ENCODE data around the gene FN1.

Gene FN1

GRCh38 chr2:215396595-215397313, 39.1 kb downstream of the FN1 start:
- H3K27ac Mint-ChIP-seq, result no peak overlapping the region
- DNase-seq (no peak), ATAC-seq (no peak)
- H3K27me3 Mint-ChIP-seq, result peaks cover 6% of the 10 kb centered on the region
- H3K4me3 Mint-ChIP-seq, result no peak overlapping the region
- no peaks in the 10 kb centered on the region for H3K36me3 Mint-ChIP-seq (ENCODE audit: low read depth)
- no peaks in the 10 kb centered on the region for H3K4me1 Mint-ChIP-seq
- no peaks in the 10 kb centered on the region for H3K9me3 Mint-ChIP-seq

GRCh38 chr2:215395687-215396460, 40.0 kb downstream of the FN1 start:
- H3K27ac Mint-ChIP-seq, result no peak overlapping the region
- H3K4me3 Mint-ChIP-seq, result no peak overlapping the region
- H3K9me3 Mint-ChIP-seq, result no peaks in the 10 kb centered on the region
- DNase-seq (no peak), ATAC-seq (no peak)
- peaks cover 6% of the 10 kb centered on the region for H3K27me3 Mint-ChIP-seq
- H3K36me3 Mint-ChIP-seq (ENCODE audit: low read depth), result no peaks in the 10 kb centered on the region
- no peaks in the 10 kb centered on the region for H3K4me1 Mint-ChIP-seq

GRCh38 chr2:215394102-215394805, 41.6 kb downstream of the FN1 start:
- peaks cover 5% of the 10 kb centered on the region for H3K27me3 Mint-ChIP-seq
- H3K36me3 Mint-ChIP-seq (ENCODE audit: low read depth), result no peaks in the 10 kb centered on the region
- ATAC-seq, result no peak
- no peak overlapping the region for H3K27ac Mint-ChIP-seq
- no peak overlapping the region for H3K4me3 Mint-ChIP-seq
- H3K4me1 Mint-ChIP-seq, result no peaks in the 10 kb centered on the region
- no peak for DNase-seq
- H3K9me3 Mint-ChIP-seq, result no peaks in the 10 kb centered on the region

- Mint-ChIP-seq H3K4me3 (no peak overlapping the region), H3K36me3 (ENCODE audit: low read depth) (no peaks in the 10 kb centered on the region), H3K27me3 (peaks cover 2% of the 10 kb centered on the region), H3K4me1 (no peaks in the 10 kb centered on the region), H3K9me3 (no peaks in the 10 kb centered on the region), H3K27ac (no peak overlapping the region)
- DNase-seq (no peak), ATAC-seq (no peak)
Measured at GRCh38 chr2:215392687-215393270, 43.1 kb downstream of the FN1 start.

GRCh38 chr2:215392164-215392563, 43.7 kb downstream of the FN1 start:
- Mint-ChIP-seq H3K27me3 (peaks cover 2% of the 10 kb centered on the region), H3K4me3 (no peak overlapping the region), H3K9me3 (no peaks in the 10 kb centered on the region), H3K36me3 (ENCODE audit: low read depth) (no peaks in the 10 kb centered on the region), H3K4me1 (no peaks in the 10 kb centered on the region), H3K27ac (no peak overlapping the region)
- ATAC-seq, result no peak
- DNase-seq, result no peak

- Mint-ChIP-seq H3K27ac (no peak overlapping the region), H3K9me3 (no peaks in the 10 kb centered on the region), H3K27me3 (peaks cover 2% of the 10 kb centered on the region), H3K36me3 (ENCODE audit: low read depth) (no peaks in the 10 kb centered on the region), H3K4me1 (no peaks in the 10 kb centered on the region), H3K4me3 (no peak overlapping the region)
- DNase-seq (no peak), ATAC-seq (no peak)
Measured at GRCh38 chr2:215391531-215391930, 44.3 kb downstream of the FN1 start.

GRCh38 chr2:215390550-215390913, 45.3 kb downstream of the FN1 start:
- H3K9me3 Mint-ChIP-seq, result no peaks in the 10 kb centered on the region
- no peaks in the 10 kb centered on the region for H3K4me1 Mint-ChIP-seq
- no peaks in the 10 kb centered on the region for H3K36me3 Mint-ChIP-seq (ENCODE audit: low read depth)
- ATAC-seq, result no peak
- peaks cover 2% of the 10 kb centered on the region for H3K27me3 Mint-ChIP-seq
- DNase-seq, result no peak
- H3K27ac Mint-ChIP-seq, result no peak overlapping the region
- H3K4me3 Mint-ChIP-seq, result no peak overlapping the region

GRCh38 chr2:215388002-215388728, 47.7 kb downstream of the FN1 start:
- H3K9me3 Mint-ChIP-seq, result no peaks in the 10 kb centered on the region

GRCh38 chr2:215386566-215386965, 49.3 kb downstream of the FN1 start:
- Mint-ChIP-seq H3K36me3 (ENCODE audit: low read depth) (no peaks in the 10 kb centered on the region), H3K4me1 (no peaks in the 10 kb centered on the region), H3K27ac (no peak overlapping the region), H3K4me3 (no peak overlapping the region), H3K27me3 (no peaks in the 10 kb centered on the region), H3K9me3 (no peaks in the 10 kb centered on the region)
- DNase-seq (no peak), ATAC-seq (no peak)

More at GRCh38 chr2:215388002-215388728, 47.7 kb downstream of the FN1 start:
- Mint-ChIP-seq H3K4me3 (no peak overlapping the region), H3K36me3 (ENCODE audit: low read depth) (no peaks in the 10 kb centered on the region), H3K27ac (no peak overlapping the region), H3K4me1 (no peaks in the 10 kb centered on the region), H3K27me3 (no peaks in the 10 kb centered on the region)
- DNase-seq (no peak), ATAC-seq (no peak)

- DNase-seq (no peak), ATAC-seq (no peak)
- H3K9me3 Mint-ChIP-seq, result no peaks in the 10 kb centered on the region
- H3K27ac Mint-ChIP-seq, result no peak overlapping the region
- H3K4me1 Mint-ChIP-seq, result no peaks in the 10 kb centered on the region
- no peak overlapping the region for H3K4me3 Mint-ChIP-seq
- H3K36me3 Mint-ChIP-seq (ENCODE audit: low read depth), result peaks cover 2% of the 10 kb centered on the region
- no peaks in the 10 kb centered on the region for H3K27me3 Mint-ChIP-seq
Measured at GRCh38 chr2:215384710-215385109, 51.2 kb downstream of the FN1 start.

GRCh38 chr2:215383652-215384279, 52.1 kb downstream of the FN1 start:
- H3K4me1 Mint-ChIP-seq, result no peaks in the 10 kb centered on the region
- ATAC-seq, result no peak
- no peak for DNase-seq
- H3K4me3 Mint-ChIP-seq, result no peak overlapping the region
- H3K27ac Mint-ChIP-seq, result no peak overlapping the region
- no peaks in the 10 kb centered on the region for H3K9me3 Mint-ChIP-seq
- H3K36me3 Mint-ChIP-seq (ENCODE audit: low read depth), result peaks cover 2% of the 10 kb centered on the region
- H3K27me3 Mint-ChIP-seq, result no peaks in the 10 kb centered on the region

GRCh38 chr2:215382480-215382879, 53.4 kb downstream of the FN1 start:
- no peak for ATAC-seq
- H3K27ac Mint-ChIP-seq, result no peak overlapping the region
- H3K4me3 Mint-ChIP-seq, result no peak overlapping the region
- H3K9me3 Mint-ChIP-seq, result no peaks in the 10 kb centered on the region
- DNase-seq, result no peak
- no peaks in the 10 kb centered on the region for H3K27me3 Mint-ChIP-seq
- H3K4me1 Mint-ChIP-seq, result no peaks in the 10 kb centered on the region
- peaks cover 2% of the 10 kb centered on the region for H3K36me3 Mint-ChIP-seq (ENCODE audit: low read depth)

GRCh38 chr2:215382011-215382410, 53.9 kb downstream of the FN1 start:
- Mint-ChIP-seq H3K36me3 (ENCODE audit: low read depth) (peaks cover 2% of the 10 kb centered on the region), H3K27ac (no peak overlapping the region), H3K4me1 (no peaks in the 10 kb centered on the region), H3K4me3 (no peak overlapping the region), H3K9me3 (no peaks in the 10 kb centered on the region), H3K27me3 (no peaks in the 10 kb centered on the region)
- ATAC-seq (no peak), DNase-seq (no peak)

- DNase-seq (no peak), ATAC-seq (no peak)
- Mint-ChIP-seq H3K4me3 (no peak overlapping the region), H3K27ac (no peak overlapping the region), H3K27me3 (no peaks in the 10 kb centered on the region), H3K36me3 (ENCODE audit: low read depth) (peaks cover 3% of the 10 kb centered on the region), H3K9me3 (no peaks in the 10 kb centered on the region), H3K4me1 (no peaks in the 10 kb centered on the region)
Measured at GRCh38 chr2:215380699-215381098, 55.2 kb downstream of the FN1 start.
